ENCODE data around the gene ZP1.

- TF ChIP-seq CTCF (conservative IDR thresholded peaks at IDR 0.05; ENCODE audit: low read depth, low read length) = no peak
- TF ChIP-seq EZH2 (IDR thresholded peaks at IDR 0.05; ENCODE audit: borderline replicate concordance, low read depth, low read length, poor library complexity, severe bottlenecking) = no peak
Measured at GRCh38 chr11:60854140-60854846, 13.0 kb upstream of the ZP1 start.

Data from A673 (cell line).